ENCODE results near the gene PGAP6. TPM values are rescaled to one million over a fixed set of nuclear protein-coding genes. Genes with fewer than 3 reads are reported as not detected.

Gene PGAP6
- total and polyA plus RNA-seq, 2 of the 8 experiments (the other 6 are each of a cell fraction or from before 2014, with no cell fraction given) = 86.8 to 364 TPM

- TF ChIP-seq CHD7 (IDR thresholded peaks at IDR 0.05; ENCODE audit: insufficient replicate concordance, low read length) (no peak), RNF2 (IDR thresholded peaks at IDR 0.05; ENCODE audit: borderline replicate concordance, low read depth, low read length, missing control alignments, poor library complexity, severe bottlenecking) (no peak)
Measured at GRCh38 chr16:367333-367903, 14.4 kb downstream of the PGAP6 start (continued).

Data from H1 (cell line).